Skeletal muscle tissue (tissue), 5 donors: ENCODE data around the gene NPIPA1. TPM values are rescaled to one million over a fixed set of nuclear protein-coding genes. Genes with fewer than 3 reads are reported as not detected.
"Not testable (repeated sequence)": the region's sequence is repeated elsewhere in the genome, so short reads cannot be mapped to it uniquely, and the experiment has no call there.

Source experiments
- H3K27ac ChIP-seq: one replicate; pipeline ENCODE4 v1.7.0; 2013; ENCODE audit warnings: mild to moderate bottlenecking, low read depth, low read length, inconsistent platforms
- H3K27me3 ChIP-seq, 3 donors: one replicate each; pipeline ENCODE4 v1.7.0; 2013; ENCODE audit warnings: low read length in 3 of 3; ENCODE audit not compliant: control insufficient read depth in 3 of 3, insufficient read depth in 3 of 3
- H3K36me3 ChIP-seq, 3 donors: one replicate each; pipeline ENCODE4 v1.7.0; 2013; ENCODE audit warnings: low read length in 3 of 3; ENCODE audit not compliant: control insufficient read depth in 3 of 3, insufficient read depth in 3 of 3
- H3K4me1 ChIP-seq, 3 donors: one replicate each; pipeline ENCODE4 v1.7.0; 2013; ENCODE audit warnings: low read length in 3 of 3, mild to moderate bottlenecking in 3 of 3; ENCODE audit not compliant: control insufficient read depth in 3 of 3, insufficient read depth in 3 of 3
- H3K4me3 ChIP-seq, 3 donors: one replicate each; pipeline ENCODE4 v1.7.0; 2013; ENCODE audit warnings: low read length in 3 of 3
- H3K9ac ChIP-seq, 3 donors: one replicate each; pipeline ENCODE4 v1.7.0; 2013; ENCODE audit warnings: low read length in 3 of 3, mild to moderate bottlenecking in 3 of 3, moderate library complexity in 2 of 3, low read depth in 1 of 3
- H3K9me3 ChIP-seq, 3 donors: one replicate each; pipeline ENCODE4 v1.7.0; 2013; ENCODE audit warnings: low read length in 3 of 3; ENCODE audit not compliant: control insufficient read depth in 3 of 3
- small RNA-seq: library from RNA; depleted of rRNA; stranded (forward); fragments of <200 nt; gene quantifications from one replicate; pipeline ENCODE3, GENCODE V24; 2014
- total RNA-seq: library from RNA; depleted of rRNA; stranded (reverse); fragments of >200 nt; gene quantifications from one replicate; pipeline ENCODE4 v1.2.3, GENCODE V29; 2014
- donor health status: Osteomylitis.

The NPIPA1 gene
- total RNA-seq, 1 donor from 2014 or later, result 35.5 TPM

GRCh38 chr16:14996702-14997101 lies 59.5 kb downstream of the NPIPA1 start:
- not testable (repeated sequence) for H3K27me3 ChIP-seq, H3K4me1 ChIP-seq, H3K36me3 ChIP-seq, H3K9me3 ChIP-seq, H3K27ac ChIP-seq, H3K4me3 ChIP-seq, H3K9ac ChIP-seq

GRCh38 chr16:14998300-14998699 lies 61.1 kb downstream of the NPIPA1 start:
- not testable (repeated sequence) for H3K36me3 ChIP-seq, H3K9me3 ChIP-seq, H3K4me3 ChIP-seq, H3K27me3 ChIP-seq, H3K27ac ChIP-seq, H3K4me1 ChIP-seq, H3K9ac ChIP-seq

GRCh38 chr16:14999845-15000244 lies 62.6 kb downstream of the NPIPA1 start:
- H3K36me3 ChIP-seq, H3K27ac ChIP-seq, H3K27me3 ChIP-seq, H3K4me1 ChIP-seq, H3K4me3 ChIP-seq, H3K9me3 ChIP-seq, H3K9ac ChIP-seq: not testable (repeated sequence)

Small RNA genes lying within 50 kb of the gene (small RNA-seq; reads per million reads assigned to genes)
- gene AC138932.4 (not detected), gene MIR3180-1 (not detected), gene MIR3670-1 (not detected), gene MIR6511A1 (not detected), gene MIR6770-1 (not detected), gene RF00019 (not detected)

Other genes starting within 250 kb of the NPIPA1 start
- gene PLA2G10, start 243.1 kb upstream of the NPIPA1 start, total RNA-seq, result not detected
- 1.6 TPM for gene NPIPA3, start 234.0 kb upstream of the NPIPA1 start, total RNA-seq
- 1.6 TPM for gene NPIPA2, start 194.9 kb upstream of the NPIPA1 start, total RNA-seq
- gene NOMO1, start 103.7 kb upstream of the NPIPA1 start, total RNA-seq, result 47.0 TPM
- gene PDXDC1, start 37.6 kb downstream of the NPIPA1 start, total RNA-seq, result 36.0 TPM
- 39.7 TPM for gene NTAN1, start 118.6 kb downstream of the NPIPA1 start, total RNA-seq
- 26.6 TPM for gene RRN3, start 156.8 kb downstream of the NPIPA1 start, total RNA-seq